GM23248 (cell line): ENCODE measurements around the gene ARHGAP10.

ENCODE experiments used
- EZH2 ChIP-seq: fragments of 200-600 bp; sonication (generic); IDR thresholded peaks from 2 replicates; pipeline ENCODE4 v1.6.1; 2018; ENCODE audit warnings: antibody characterized with exemption, mild to moderate bottlenecking; ENCODE audit not compliant: insufficient read depth, poor library complexity, severe bottlenecking
- EZH2phosphoT487 ChIP-seq: fragments of 200-600 bp; sonication (generic); IDR thresholded peaks from 2 replicates; pipeline ENCODE4 v1.6.1; 2018; ENCODE audit warnings: antibody characterized with exemption, moderate library complexity, mild to moderate bottlenecking, low read depth; ENCODE audit not compliant: insufficient read depth

GRCh38 chr4:147813109-147813773, 81.4 kb downstream of the ARHGAP10 start:
- TF ChIP-seq EZH2phosphoT487 (no peak), EZH2 (no peak)
